Neutrophil (primary cell): ENCODE data around the gene TCHHL1.
A peak's percentile ranks its signal among the peaks of the same experiment; 100 is the strongest.

Experiments used
- H3K27ac ChIP-seq: fragments of 200-600 bp; sonication (generic); 2 replicates; pipeline ENCODE4 v1.5.1; 2016; ENCODE audit warnings: mild to moderate bottlenecking, moderate library complexity
- H3K27me3 ChIP-seq: fragments of 200-600 bp; sonication (generic); 2 replicates; pipeline ENCODE4 v1.6.0; 2016; ENCODE audit warnings: mild to moderate bottlenecking
- H3K36me3 ChIP-seq: fragments of 200-600 bp; sonication (generic); 2 replicates; pipeline ENCODE4 v1.5.1; 2017
- H3K4me1 ChIP-seq, 2 experiments: fragments of 200-600 bp in 1 of 2; sonication (generic) in 1 of 2; 1 replicate in 1 of 2; 2 replicates in 1 of 2; pipeline versions ENCODE4 v1.5.1 to v1.6.1; 2013 to 2016; ENCODE audit warnings: low read depth in 1 of 2, low read length in 1 of 2, mild to moderate bottlenecking in 1 of 2, moderate library complexity in 1 of 2; ENCODE audit not compliant: control insufficient read depth in 1 of 2, insufficient read depth in 1 of 2
- H3K4me3 ChIP-seq, 2 experiments: fragments of 200-600 bp in 1 of 2; sonication (generic) in 1 of 2; 1 replicate in 1 of 2; 2 replicates in 1 of 2; pipeline ENCODE4 v1.5.1; 2013 to 2016; ENCODE audit warnings: low read depth in 1 of 2, low read length in 1 of 2, mild to moderate bottlenecking in 1 of 2, moderate library complexity in 1 of 2
- H3K9me3 ChIP-seq: fragments of 200-600 bp; sonication (generic); 2 replicates; pipeline ENCODE4 v1.5.1; 2016
- CTCF ChIP-seq: fragments of 200-600 bp; sonication (generic); IDR thresholded peaks from 2 replicates; pipeline ENCODE4 v1.5.1; 2016; ENCODE audit warnings: antibody characterized with exemption

Gene TCHHL1

GRCh38 chr1:152036267-152037216, 52.3 kb downstream of the TCHHL1 start, which contains the start of gene S100A11:
Gene S100A11 (minus strand): TSS chr1:152037004. CDS start chr1:152036915, 89 bp downstream.
- TF ChIP-seq CTCF = peak; percentile 13
- peak within 1 kb of the TSS; percentile 89 to 96 for H3K4me3 ChIP-seq

GRCh38 chr1:152035539-152036266, 53.2 kb downstream of the TCHHL1 start:
- Histone ChIP-seq H3K4me1 (peaks cover 64 to 81% of the 10 kb centered on the region in 2 experiments), H3K27ac (peak overlapping the region; percentile 98), H3K4me3 (peak overlapping the region; percentile 89 to 96), H3K9me3 (peaks cover 5% of the 10 kb centered on the region), H3K27me3 (no peaks in the 10 kb centered on the region), H3K36me3 (peaks cover 47% of the 10 kb centered on the region)
- no peak for TF ChIP-seq CTCF

More at GRCh38 chr1:152036267-152037216, 52.3 kb downstream of the TCHHL1 start, which contains the start of gene S100A11:
- Histone ChIP-seq H3K36me3 (peaks cover 39% of the 10 kb centered on the region), H3K4me1 (peaks cover 71 to 87% of the 10 kb centered on the region in 2 experiments), H3K9me3 (peaks cover 5% of the 10 kb centered on the region), H3K27ac (peak within 1 kb of the TSS; percentile 98), H3K27me3 (no peaks in the 10 kb centered on the region)

GRCh38 chr1:152034654-152035538, 54.0 kb downstream of the TCHHL1 start:
- peak; percentile 80 for TF ChIP-seq CTCF
- Histone ChIP-seq H3K4me1 (peaks cover 64 to 80% of the 10 kb centered on the region in 2 experiments), H3K36me3 (peaks cover 55% of the 10 kb centered on the region), H3K9me3 (peaks cover 5% of the 10 kb centered on the region), H3K27ac (peak overlapping the region; percentile 98), H3K4me3 (peak overlapping the region; percentile 89 to 96), H3K27me3 (no peaks in the 10 kb centered on the region)

GRCh38 chr1:152034324-152034653, 54.6 kb downstream of the TCHHL1 start:
- Histone ChIP-seq H3K4me1 (peaks cover 64 to 80% of the 10 kb centered on the region in 2 experiments), H3K36me3 (peaks cover 58% of the 10 kb centered on the region), H3K27me3 (no peaks in the 10 kb centered on the region), H3K27ac (peak overlapping the region; percentile 98), H3K9me3 (peaks cover 5% of the 10 kb centered on the region), H3K4me3 (peak overlapping the region; percentile 89 to 96)
- TF ChIP-seq CTCF = no peak
